Lower leg skin (tissue), 3 donors: ENCODE results near the gene ASIC2.

Experiments used
- POLR2A ChIP-seq, 2 donors: fragments of 450-650 bp; IDR thresholded peaks; one replicate each; pipeline ENCODE4 v1.6.1; 2016 to 2017; ENCODE audit warnings: antibody characterized with exemption in 2 of 2, mild to moderate bottlenecking in 1 of 2, moderate library complexity in 1 of 2
- TF ChIP-seq, protein P1 (sequence below), 3 donors: fragments of 450-650 bp; IDR thresholded peaks; one replicate each; pipeline ENCODE4 v1.5.1; 2016; ENCODE audit warnings: antibody characterized with exemption in 3 of 3, mild to moderate bottlenecking in 3 of 3, moderate library complexity in 2 of 3

GRCh38 chr17:33266116-33266515, 27.0 kb downstream of the ASIC2 start:
- TF ChIP-seq, protein P1, sequence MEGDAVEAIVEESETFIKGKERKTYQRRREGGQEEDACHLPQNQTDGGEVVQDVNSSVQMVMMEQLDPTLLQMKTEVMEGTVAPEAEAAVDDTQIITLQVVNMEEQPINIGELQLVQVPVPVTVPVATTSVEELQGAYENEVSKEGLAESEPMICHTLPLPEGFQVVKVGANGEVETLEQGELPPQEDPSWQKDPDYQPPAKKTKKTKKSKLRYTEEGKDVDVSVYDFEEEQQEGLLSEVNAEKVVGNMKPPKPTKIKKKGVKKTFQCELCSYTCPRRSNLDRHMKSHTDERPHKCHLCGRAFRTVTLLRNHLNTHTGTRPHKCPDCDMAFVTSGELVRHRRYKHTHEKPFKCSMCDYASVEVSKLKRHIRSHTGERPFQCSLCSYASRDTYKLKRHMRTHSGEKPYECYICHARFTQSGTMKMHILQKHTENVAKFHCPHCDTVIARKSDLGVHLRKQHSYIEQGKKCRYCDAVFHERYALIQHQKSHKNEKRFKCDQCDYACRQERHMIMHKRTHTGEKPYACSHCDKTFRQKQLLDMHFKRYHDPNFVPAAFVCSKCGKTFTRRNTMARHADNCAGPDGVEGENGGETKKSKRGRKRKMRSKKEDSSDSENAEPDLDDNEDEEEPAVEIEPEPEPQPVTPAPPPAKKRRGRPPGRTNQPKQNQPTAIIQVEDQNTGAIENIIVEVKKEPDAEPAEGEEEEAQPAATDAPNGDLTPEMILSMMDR (IDR thresholded peaks at IDR 0.05) = no peak
- TF ChIP-seq POLR2A (IDR thresholded peaks at IDR 0.05) = no peak
